H9 (cell line): ENCODE measurements around the gene UBIAD1. TPM values are rescaled to one million over a fixed set of nuclear protein-coding genes. Genes with fewer than 3 reads are reported as not detected.

Experiments used
- DNase-seq: peaks from one replicate; pipeline ENCODE4 v3.0.0-alpha.2; 2017
- H2AFZ ChIP-seq: one replicate; pipeline ENCODE4 v1.6.1; 2013; ENCODE audit warnings: mild to moderate bottlenecking, low read length, control low read depth, moderate library complexity
- H2AK5ac ChIP-seq: 2 replicates; pipeline ENCODE4 v1.6.1; 2013; ENCODE audit warnings: low read length, control low read depth, mixed read lengths; ENCODE audit not compliant: insufficient read length
- H2BK120ac ChIP-seq: one replicate; pipeline ENCODE4 v1.6.1; 2013; ENCODE audit warnings: low read depth, mild to moderate bottlenecking, low read length, control low read depth, inconsistent platforms; ENCODE audit not compliant: poor library complexity, severe bottlenecking
- H2BK12ac ChIP-seq: 2 replicates; pipeline ENCODE4 v1.6.1; 2013; ENCODE audit warnings: low read length, control low read depth, mixed read lengths, low read depth; ENCODE audit not compliant: insufficient read length
- H2BK15ac ChIP-seq: 2 replicates; pipeline ENCODE4 v1.6.1; 2013; ENCODE audit warnings: low read depth, low read length, control low read depth
- H2BK20ac ChIP-seq: one replicate; pipeline ENCODE4 v1.6.1; 2013; ENCODE audit warnings: low read depth, mild to moderate bottlenecking, low read length, control low read depth, inconsistent platforms; ENCODE audit not compliant: poor library complexity, severe bottlenecking
- H2BK5ac ChIP-seq: 2 replicates; pipeline ENCODE4 v1.6.1; 2013; ENCODE audit warnings: low read length, control low read depth, mixed read lengths; ENCODE audit not compliant: insufficient read length
- H3K14ac ChIP-seq: 2 replicates; pipeline ENCODE4 v1.6.1; 2013; ENCODE audit warnings: low read length, control low read depth; ENCODE audit not compliant: insufficient read depth
- H3K18ac ChIP-seq: 2 replicates; pipeline ENCODE4 v1.6.1; 2013; ENCODE audit warnings: low read depth, mild to moderate bottlenecking, mixed read lengths, low read length, control low read depth; ENCODE audit not compliant: insufficient read length
- H3K23ac ChIP-seq: 2 replicates; pipeline ENCODE4 v1.6.1; 2013; ENCODE audit warnings: low read length, control low read depth, mixed read lengths, low read depth; ENCODE audit not compliant: insufficient read length
- H3K23me2 ChIP-seq: 2 replicates; pipeline ENCODE4 v1.6.1; 2013; ENCODE audit warnings: low read depth, mild to moderate bottlenecking, mixed read lengths, low read length, control low read depth; ENCODE audit not compliant: insufficient read length, poor library complexity, severe bottlenecking
- H3K27ac ChIP-seq: 2 replicates; pipeline ENCODE4 v1.5.1; 2013; ENCODE audit warnings: low read length, control low read depth, mixed read lengths, low read depth; ENCODE audit not compliant: insufficient read length
- H3K27me3 ChIP-seq: 2 replicates; pipeline ENCODE4 v1.6.1; 2013; ENCODE audit warnings: low read length, control low read depth, inconsistent platforms; ENCODE audit not compliant: insufficient read depth
- H3K4ac ChIP-seq: 2 replicates; pipeline ENCODE4 v1.6.1; 2013; ENCODE audit warnings: low read depth, mild to moderate bottlenecking, control low read depth, inconsistent platforms, low read length, moderate library complexity
- H3K4me1 ChIP-seq: 2 replicates; pipeline ENCODE4 v1.6.1; 2013; ENCODE audit warnings: low read length, control low read depth, inconsistent platforms; ENCODE audit not compliant: insufficient read depth
- H3K4me2 ChIP-seq: 2 replicates; pipeline ENCODE4 v1.6.1; 2013; ENCODE audit warnings: low read length, control low read depth, mixed read lengths; ENCODE audit not compliant: insufficient read length, insufficient read depth
- H3K56ac ChIP-seq: 2 replicates; pipeline ENCODE4 v1.6.1; 2013; ENCODE audit warnings: low read depth, mild to moderate bottlenecking, mixed read lengths, low read length, control low read depth; ENCODE audit not compliant: insufficient read length
- H3K79me1 ChIP-seq: 2 replicates; pipeline ENCODE4 v1.6.1; 2013; ENCODE audit warnings: low read depth, mild to moderate bottlenecking, moderate library complexity, low read length, control low read depth, inconsistent platforms; ENCODE audit not compliant: insufficient read depth, poor library complexity, severe bottlenecking
- H3K79me2 ChIP-seq: 2 replicates; pipeline ENCODE4 v1.6.1; 2013; ENCODE audit warnings: low read length, control low read depth, inconsistent platforms; ENCODE audit not compliant: insufficient read depth
- H3K9ac ChIP-seq: 2 replicates; pipeline ENCODE4 v1.6.1; 2013; ENCODE audit warnings: low read length, control low read depth, mixed read lengths; ENCODE audit not compliant: insufficient read length; ENCODE audit errors: extremely low read depth
- H3K9me3 ChIP-seq: one replicate; pipeline ENCODE4 v1.6.1; 2013; ENCODE audit warnings: low read depth, low read length, inconsistent platforms; ENCODE audit not compliant: control insufficient read depth
- H3T11ph ChIP-seq: one replicate; pipeline ENCODE4 v1.6.1; 2013; ENCODE audit warnings: mild to moderate bottlenecking, low read length, control low read depth, inconsistent platforms
- H4K20me1 ChIP-seq: one replicate; pipeline ENCODE4 v1.6.1; 2013; ENCODE audit not compliant: control insufficient read depth, insufficient read length, insufficient read depth
- H4K5ac ChIP-seq: 2 replicates; pipeline ENCODE4 v1.6.1; 2013; ENCODE audit warnings: low read depth, mild to moderate bottlenecking, mixed read lengths, low read length, control low read depth; ENCODE audit not compliant: insufficient read length
- H4K8ac ChIP-seq: replicated peaks from 2 replicates; pipeline ENCODE4 v1.6.1; 2013; ENCODE audit warnings: low read length, control low read depth, mixed read lengths, low read depth; ENCODE audit not compliant: insufficient read length
- H4K91ac ChIP-seq: 2 replicates; pipeline ENCODE4 v1.6.1; 2013; ENCODE audit warnings: low read depth, mild to moderate bottlenecking, moderate library complexity, mixed read lengths, low read length, control low read depth; ENCODE audit not compliant: insufficient read length
- H3K27ac Mint-ChIP-seq, 3 experiments: 2 replicates in 2 of 3; 3 replicates in 1 of 3; pipeline ENCODE4 v1.8.0; 2020 to 2021; ENCODE audit warnings: mixed read lengths in 3 of 3, mild to moderate bottlenecking in 1 of 3, moderate library complexity in 1 of 3
- H3K27me3 Mint-ChIP-seq: 2 replicates; pipeline ENCODE4 v1.8.0; 2021; ENCODE audit warnings: low read depth, mild to moderate bottlenecking, moderate library complexity, mixed read lengths
- H3K36me3 Mint-ChIP-seq, 3 experiments: 2 replicates in 2 of 3; 3 replicates in 1 of 3; pipeline ENCODE4 v1.8.0; 2020 to 2021; ENCODE audit warnings: low read depth in 3 of 3, mixed read lengths in 3 of 3; ENCODE audit not compliant: insufficient read depth in 1 of 3
- H3K4me1 Mint-ChIP-seq, 2 experiments: 2 replicates each; pipeline ENCODE4 v1.8.0; 2020; ENCODE audit warnings: mixed read lengths in 2 of 2
- H3K4me3 Mint-ChIP-seq, 2 experiments: 2 replicates in 1 of 2; 3 replicates in 1 of 2; pipeline ENCODE4 v1.8.0; 2020 to 2021; ENCODE audit warnings: mild to moderate bottlenecking in 2 of 2, mixed read lengths in 2 of 2, moderate library complexity in 1 of 2
- H3K9me3 Mint-ChIP-seq, 2 experiments: 2 replicates in 1 of 2; 3 replicates in 1 of 2; pipeline ENCODE4 v1.8.0; 2020; ENCODE audit warnings: mild to moderate bottlenecking in 2 of 2, mixed read lengths in 2 of 2, moderate library complexity in 1 of 2
- CTCF ChIP-seq: fragments of 200-600 bp; sonication (generic); conservative IDR thresholded peaks from 3 replicates; pipeline ENCODE4 v1.8.0; 2021; ENCODE audit warnings: antibody characterized with exemption, mild to moderate bottlenecking
- WGBS: extraction: QIAGEN DNeasy Blood & Tissue Kit; methylation state at CpG from one replicate; pipeline ENCODE4 v1.1.7; 2013; ENCODE audit warnings: missing lambda C conversion rate, low lambda C conversion rate, mixed read lengths; ENCODE audit not compliant: insufficient read length; ENCODE audit errors: extremely low coverage; 5-methylcytosine and 5-hydroxymethylcytosine counted together
- total RNA-seq: library from RNA; stranded (reverse); gene quantifications from 2 replicates; pipeline ENCODE4 v1.2.1, GENCODE V29; 2021

The UBIAD1 gene
- total RNA-seq, 1 experiment from 2014 or later: 30.2 TPM

- Histone ChIP-seq H3K4me2 (no peak overlapping the region), H4K20me1 (no peaks in the 10 kb centered on the region), H3K23ac (no peak overlapping the region), H3K79me2 (no peaks in the 10 kb centered on the region), H3K4ac (no peak overlapping the region), H2BK20ac (no peak overlapping the region), H2BK15ac (no peak overlapping the region), H3K18ac (no peak overlapping the region), H2BK12ac (no peak overlapping the region), H3K27ac (no peak overlapping the region), H3K14ac (no peak overlapping the region), H4K91ac (no peak overlapping the region), H3T11ph (no peak overlapping the region), H2AFZ (no peak overlapping the region), H2AK5ac (no peak overlapping the region), H3K4me1 (no peaks in the 10 kb centered on the region; the same call in 1 of the 2 replicates), H3K79me1 (no peaks in the 10 kb centered on the region), H2BK5ac (no peak overlapping the region), H3K56ac (no peak overlapping the region), H2BK120ac (no peak overlapping the region), H3K9ac (no peak overlapping the region), H4K8ac (no peak overlapping the region), H3K23me2 (no peaks in the 10 kb centered on the region), H3K27me3 (no peaks in the 10 kb centered on the region), H4K5ac (no peak overlapping the region), H3K9me3 (no peaks in the 10 kb centered on the region)
- Mint-ChIP-seq H3K27ac (0 out of 7 replicates have a peak overlapping the region, but pooled peaks of 1 of the 3 experiments have one; percentile 26), H3K27me3 (no peaks in the 10 kb centered on the region), H3K4me1 (peaks cover 19 to 20% of the 10 kb centered on the region in 2 experiments), H3K36me3 (peaks cover 11 to 34% (median 11%) of the 10 kb centered on the region in 3 experiments), H3K9me3 (no peaks in the 10 kb centered on the region; a peak in 1 of 5 replicates), H3K4me3 (no peak overlapping the region; a peak in 1 of 5 replicates)
- DNase-seq: no peak
- no peak for TF ChIP-seq CTCF
- no CpG with 5 or more reads among the region's 8 CpGs for WGBS
These were observed 22.0 kb downstream of the UBIAD1 start for GRCh38 chr1:11294951-11295350.
